Sigmoid colon (tissue), 7 donors: Measurements from ENCODE around the gene HSPG2. TPM values are rescaled to one million over a fixed set of nuclear protein-coding genes. Genes with fewer than 3 reads are reported as not detected.

Experiments used
- DNase-seq: peaks from one replicate; pipeline ENCODE4 v3.0.0-alpha.2; 2019
- H3K27ac ChIP-seq, 4 donors: fragments of 200-600 bp; sonication (generic); one replicate each; pipeline ENCODE4 v1.5.1; 2016 to 2019; ENCODE audit warnings: mild to moderate bottlenecking in 1 of 4
- H3K27me3 ChIP-seq, 3 donors: fragments of 200-600 bp; sonication (generic); one replicate each; pipeline ENCODE4 v1.5.1; 2019; ENCODE audit warnings: mild to moderate bottlenecking in 1 of 3
- H3K36me3 ChIP-seq, 4 donors: fragments of 200-600 bp; sonication (generic); one replicate each; pipeline ENCODE4 v1.5.1; 2016 to 2019
- H3K4me1 ChIP-seq, 4 donors: fragments of 200-600 bp; sonication (generic); one replicate each; pipeline ENCODE4 v1.5.1; 2017 to 2019
- H3K4me3 ChIP-seq, 4 donors: fragments of 200-600 bp; sonication (generic); one replicate each; pipeline ENCODE4 v1.5.1; 2017 to 2019; ENCODE audit warnings: mild to moderate bottlenecking in 2 of 4, moderate library complexity in 1 of 4
- H3K9me3 ChIP-seq, 4 donors: fragments of 200-600 bp in 3 of 4; sonication (generic) in 3 of 4; one replicate each; pipeline versions ENCODE4 v1.5.1 to v1.6.1; 2013 to 2019
- EP300 ChIP-seq, 4 donors: sonication (generic); formaldehyde crosslinking; IDR thresholded peaks; one replicate each; pipeline ENCODE4 v1.6.1; 2017; ENCODE audit warnings: antibody characterized with exemption in 4 of 4
- POLR2A ChIP-seq, 2 donors: fragments of 450-650 bp; IDR thresholded peaks; one replicate each; pipeline ENCODE4 v1.6.1; 2016; ENCODE audit warnings: antibody characterized with exemption in 2 of 2, mild to moderate bottlenecking in 2 of 2, moderate library complexity in 2 of 2
- POLR2AphosphoS5 ChIP-seq, 4 donors: sonication (generic); formaldehyde crosslinking; IDR thresholded peaks; one replicate each; pipeline ENCODE4 v1.6.1; 2017; ENCODE audit warnings: antibody characterized with exemption in 4 of 4
- WGBS, 2 donors: extraction: QIAGEN DNeasy Blood & Tissue Kit; methylation state at CpG; one replicate each; pipeline ENCODE4 v1.1.7; 2013; 5-methylcytosine and 5-hydroxymethylcytosine counted together
- intact Hi-C: fragments of 100-400 bp; cut with DNase I; formaldehyde crosslinking; loops from one replicate; pipeline ENCODE4 v1.15.1; 2023
- polyA plus RNA-seq, 3 donors: library from polyadenylated mRNA; stranded (reverse); fragments of 200-250 nt; gene quantifications; one replicate each; pipeline ENCODE4 v1.2.3, GENCODE V29; 2013
- total RNA-seq, 4 donors: library from RNA; depleted of rRNA; stranded (reverse); fragments of >200 nt; gene quantifications; one replicate each; pipeline ENCODE4 v1.1.0, GENCODE V29; 2016
- TF ChIP-seq, protein P1 (sequence below), 4 experiments: fragments of 450-650 bp in 3 of 4; fragments of 200-600 bp in 1 of 4; IDR thresholded peaks; one replicate each; pipeline ENCODE4 v1.5.1; 2016 to 2019; ENCODE audit warnings: antibody characterized with exemption in 4 of 4, mild to moderate bottlenecking in 3 of 4, moderate library complexity in 2 of 4
- donor health status: healthy with polysubstance abuse.
- donor health status: Bipolar disorder and iron deficiency.
- donor health status: healthy.

Gene HSPG2
- total and polyA plus RNA-seq, 7 donors = 6.0 to 761 (median 104) TPM

DNA sequence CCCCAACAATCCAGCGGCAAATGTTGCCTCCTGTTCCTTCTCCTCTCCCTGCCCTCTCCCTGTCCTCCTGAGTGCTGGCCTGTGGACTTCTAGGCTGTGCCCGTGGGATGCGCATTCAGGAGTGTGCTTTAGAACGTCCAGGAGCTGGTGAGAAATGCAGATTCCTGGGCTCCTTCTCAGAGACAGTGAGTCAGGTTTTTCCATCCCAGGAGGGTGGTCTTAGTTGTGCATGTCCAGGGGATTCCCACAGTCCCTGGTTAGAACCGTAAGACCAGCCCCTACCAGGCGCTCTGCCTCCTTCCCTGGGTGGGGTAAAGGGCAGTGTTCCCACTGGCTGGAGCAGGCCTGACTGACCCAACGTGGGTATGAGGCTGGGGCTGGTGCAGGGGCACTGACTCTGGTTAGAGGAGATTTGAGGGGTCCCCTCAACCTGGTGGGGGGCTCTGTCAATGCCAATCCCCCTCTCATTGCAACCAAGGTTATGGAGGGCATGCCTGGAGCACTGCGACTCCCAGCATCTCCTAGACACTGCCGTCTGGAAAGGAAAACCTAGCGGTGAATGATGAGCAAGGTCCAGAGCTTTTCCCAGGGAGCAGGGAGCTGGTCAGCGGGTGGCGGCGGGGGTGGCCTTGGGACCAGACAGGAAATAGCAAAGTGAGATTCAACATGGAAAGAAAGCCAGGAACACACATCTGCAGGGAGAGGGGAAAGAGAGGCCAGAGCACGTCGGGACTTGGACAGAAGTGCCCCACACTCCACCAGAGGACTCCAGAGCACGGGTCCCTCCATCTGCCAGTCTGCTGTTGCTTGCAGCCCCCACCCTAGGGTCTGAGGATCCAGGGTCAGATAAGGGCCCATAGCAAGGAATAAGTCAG is 38.5 kb downstream of the HSPG2 start:
- Histone ChIP-seq H3K9me3 (no peaks in the 10 kb centered on the region), H3K27ac (peak overlapping the region; percentile 90 to 99 (median 98)), H3K4me1 (peaks cover 0 to 100% (median 100%) of the 10 kb centered on the region in 4 donors), H3K36me3 (peaks cover 6 to 25% (median 17%) of the 10 kb centered on the region in 4 donors), H3K27me3 (no peaks in the 10 kb centered on the region), H3K4me3 (no peak overlapping the region)
- intact Hi-C loops = no loop called here
- no peak for DNase-seq
- WGBS, 2 donors = 82 to 83% methylated on average over 16 of the region's 16 CpGs
- TF ChIP-seq POLR2AphosphoS5 (IDR thresholded peaks at IDR 0.05) (no peak), POLR2A (IDR thresholded peaks at IDR 0.05) (no peak), EP300 (IDR thresholded peaks at IDR 0.05) (no peak)
- TF ChIP-seq, protein P1, sequence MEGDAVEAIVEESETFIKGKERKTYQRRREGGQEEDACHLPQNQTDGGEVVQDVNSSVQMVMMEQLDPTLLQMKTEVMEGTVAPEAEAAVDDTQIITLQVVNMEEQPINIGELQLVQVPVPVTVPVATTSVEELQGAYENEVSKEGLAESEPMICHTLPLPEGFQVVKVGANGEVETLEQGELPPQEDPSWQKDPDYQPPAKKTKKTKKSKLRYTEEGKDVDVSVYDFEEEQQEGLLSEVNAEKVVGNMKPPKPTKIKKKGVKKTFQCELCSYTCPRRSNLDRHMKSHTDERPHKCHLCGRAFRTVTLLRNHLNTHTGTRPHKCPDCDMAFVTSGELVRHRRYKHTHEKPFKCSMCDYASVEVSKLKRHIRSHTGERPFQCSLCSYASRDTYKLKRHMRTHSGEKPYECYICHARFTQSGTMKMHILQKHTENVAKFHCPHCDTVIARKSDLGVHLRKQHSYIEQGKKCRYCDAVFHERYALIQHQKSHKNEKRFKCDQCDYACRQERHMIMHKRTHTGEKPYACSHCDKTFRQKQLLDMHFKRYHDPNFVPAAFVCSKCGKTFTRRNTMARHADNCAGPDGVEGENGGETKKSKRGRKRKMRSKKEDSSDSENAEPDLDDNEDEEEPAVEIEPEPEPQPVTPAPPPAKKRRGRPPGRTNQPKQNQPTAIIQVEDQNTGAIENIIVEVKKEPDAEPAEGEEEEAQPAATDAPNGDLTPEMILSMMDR (IDR thresholded peaks at IDR 0.05) = no peak

DNA sequence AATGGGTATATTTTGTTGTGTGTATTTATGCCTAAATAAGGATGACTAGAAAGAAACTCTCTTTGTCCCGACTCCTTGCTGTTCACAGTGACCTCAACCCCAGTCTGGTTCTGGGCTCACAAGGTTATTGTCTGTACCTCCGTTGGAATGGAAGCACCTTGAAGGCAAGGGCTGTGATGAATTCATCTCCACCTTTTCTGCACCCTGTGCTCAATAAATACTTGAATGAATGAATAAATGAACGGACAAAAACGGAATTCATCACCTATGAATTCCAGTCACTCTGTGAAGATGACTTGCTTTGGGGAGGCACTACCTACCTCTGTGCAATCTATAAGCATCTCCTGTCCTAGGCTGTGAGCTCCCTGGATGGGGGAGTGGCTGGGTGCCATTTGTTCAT is 39.3 kb downstream of the HSPG2 start:
- intact Hi-C loops = loop anchor here (2.0 kb wide), 1 partner anchor 45 kb away; no protein-coding TSS in a partner anchor
- Histone ChIP-seq H3K4me1 (peaks cover 0 to 100% (median 96%) of the 10 kb centered on the region in 4 donors), H3K9me3 (no peaks in the 10 kb centered on the region), H3K27ac (peak overlapping the region; percentile 90 to 99 (median 98)), H3K27me3 (no peaks in the 10 kb centered on the region), H3K4me3 (no peak overlapping the region), H3K36me3 (peaks cover 6 to 31% (median 21%) of the 10 kb centered on the region in 4 donors)
- TF ChIP-seq POLR2AphosphoS5 (IDR thresholded peaks at IDR 0.05) = no peak
- no peak for TF ChIP-seq POLR2A (IDR thresholded peaks at IDR 0.05)
- TF ChIP-seq, protein P1 (IDR thresholded peaks at IDR 0.05) = no peak
- TF ChIP-seq EP300 (IDR thresholded peaks at IDR 0.05) = no peak
- 90 to 93% methylated on average over 4 of the region's 4 CpGs for WGBS, 2 donors
- no peak for DNase-seq

DNA sequence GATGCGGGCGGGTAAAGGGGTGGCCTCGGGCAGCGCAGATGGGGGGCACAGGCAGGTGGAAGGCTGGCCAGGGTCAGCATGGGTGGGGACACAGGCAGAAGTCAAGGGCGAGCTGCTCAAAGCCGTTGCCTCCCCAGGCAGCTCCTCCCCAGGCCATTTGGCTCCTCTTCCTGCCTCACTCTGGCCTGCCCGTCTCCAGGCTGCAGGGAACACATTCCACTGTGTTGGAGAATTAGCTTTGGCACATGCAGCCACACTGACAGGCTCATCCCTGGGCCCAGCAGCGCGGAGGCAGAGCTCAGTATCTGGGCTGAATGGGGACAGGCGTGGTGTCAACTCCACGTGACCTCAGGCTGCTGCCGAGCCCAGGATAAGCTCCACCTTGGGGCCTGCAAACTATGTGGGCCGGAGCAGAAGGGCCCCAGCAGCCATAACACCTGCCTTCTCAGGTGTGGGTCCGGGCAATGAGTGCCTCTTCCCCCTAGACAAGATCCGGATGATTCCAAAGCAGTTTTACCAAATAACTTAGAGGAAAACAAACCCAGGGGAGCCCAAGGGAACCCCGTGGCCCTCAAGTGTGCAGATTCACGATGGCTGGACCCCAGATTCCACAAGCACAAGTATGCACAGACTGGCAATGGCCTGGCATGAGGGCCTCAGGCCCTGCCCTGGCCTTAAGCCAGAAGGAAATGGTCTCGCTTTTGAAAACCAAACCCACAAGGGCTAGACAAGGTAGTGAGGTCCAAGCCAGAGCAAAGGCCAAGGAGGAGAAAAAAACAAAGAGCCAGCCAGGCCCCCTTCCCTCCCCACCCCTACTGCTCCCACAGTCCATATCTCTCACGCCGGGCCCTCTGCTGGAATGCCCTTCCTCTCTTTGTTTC is 40.2 kb downstream of the HSPG2 start:
- TF ChIP-seq POLR2A (IDR thresholded peaks at IDR 0.05) = no peak
- peak; percentile 51 to 84 (median 77) for TF ChIP-seq POLR2AphosphoS5 (IDR thresholded peaks at IDR 0.05)
- TF ChIP-seq, protein P1 (IDR thresholded peaks at IDR 0.05) = no peak
- peak in 1 of 4 donors; percentile 74 for TF ChIP-seq EP300 (IDR thresholded peaks at IDR 0.05)
- intact Hi-C loops = loop anchor here (2.0 kb wide), 1 partner anchor 46 kb away; no protein-coding TSS in a partner anchor
- H3K27me3 ChIP-seq = no peaks in the 10 kb centered on the region
- peak; percentile 96 for DNase-seq
- 19 to 53% methylated on average over 20 of the region's 20 CpGs for WGBS, 2 donors
- H3K4me1 ChIP-seq = peaks cover 0 to 91% (median 86%) of the 10 kb centered on the region in 4 donors
- H3K9me3 ChIP-seq = no peaks in the 10 kb centered on the region
- H3K4me3 ChIP-seq = no peak overlapping the region
- H3K27ac ChIP-seq = peak overlapping the region; percentile 90 to 99 (median 98)
- peaks cover 9 to 38% (median 25%) of the 10 kb centered on the region in 4 donors for H3K36me3 ChIP-seq

DNA sequence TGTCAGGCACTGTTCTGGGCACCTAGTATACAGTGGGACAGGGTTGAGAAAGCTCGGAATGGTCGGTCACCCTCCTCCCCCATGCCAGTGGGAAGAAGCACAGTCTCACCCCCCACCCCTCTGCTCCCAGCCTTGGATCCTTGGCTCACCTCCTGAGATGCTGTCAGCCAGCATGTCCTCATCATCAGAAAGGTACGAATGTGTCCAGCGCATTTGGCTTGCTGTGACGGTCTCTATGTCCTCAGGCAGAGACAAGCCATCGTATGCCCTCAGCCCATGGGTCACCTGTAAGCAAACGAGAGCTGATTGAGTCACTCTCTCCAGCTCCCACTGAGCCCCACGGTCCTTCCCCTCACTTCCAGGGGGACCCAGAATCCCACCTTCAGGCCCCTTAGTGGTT is 41.1 kb downstream of the HSPG2 start:
- peak overlapping the region; percentile 90 to 99 (median 98) for H3K27ac ChIP-seq
- peaks cover 0 to 83% (median 78%) of the 10 kb centered on the region in 4 donors for H3K4me1 ChIP-seq
- H3K36me3 ChIP-seq = peaks cover 15 to 47% (median 32%) of the 10 kb centered on the region in 4 donors
- intact Hi-C loops = loop anchor here (2.0 kb wide), 1 partner anchor 47 kb away; no protein-coding TSS in a partner anchor
- no peaks in the 10 kb centered on the region for H3K9me3 ChIP-seq
- no peaks in the 10 kb centered on the region for H3K27me3 ChIP-seq
- WGBS, 2 donors = 74 to 82% methylated on average over 8 of the region's 8 CpGs
- DNase-seq = no peak
- H3K4me3 ChIP-seq = no peak overlapping the region
- TF ChIP-seq, protein P1 (IDR thresholded peaks at IDR 0.05) = no peak
- peak in 1 of 4 donors; percentile 34 for TF ChIP-seq EP300 (IDR thresholded peaks at IDR 0.05)
